Skin epidermis (tissue), 12 donors: ENCODE results near the gene SLC9A9.
"Not testable (repeated sequence)": the region's sequence is repeated elsewhere in the genome, so short reads cannot be mapped to it uniquely, and the experiment has no call there.

Source experiments
- H3K27ac ChIP-seq, 21 experiments: fragments of 200-600 bp; sonication (generic) in 11 of 21; one replicate each; pipeline ENCODE4 v1.5.0; 2020; ENCODE audit warnings: mild to moderate bottlenecking in 3 of 21, inconsistent platforms in 2 of 21, moderate library complexity in 2 of 21
- H3K4me3 ChIP-seq, 7 experiments: fragments of 200-600 bp; sonication (generic) in 2 of 7; one replicate each; pipeline ENCODE4 v1.5.0; 2020; ENCODE audit warnings: inconsistent platforms in 2 of 7, mild to moderate bottlenecking in 2 of 7, moderate library complexity in 1 of 7

The SLC9A9 gene

GRCh38 chr3:143295201-143296080, 552.8 kb downstream of the SLC9A9 start:
- no peak overlapping the region for H3K27ac ChIP-seq
- no peak overlapping the region for H3K4me3 ChIP-seq

- H3K27ac ChIP-seq = no peak overlapping the region
- no peak overlapping the region for H3K4me3 ChIP-seq
Measured at GRCh38 chr3:143294188-143294587, 554.1 kb downstream of the SLC9A9 start.

- no peak overlapping the region for H3K27ac ChIP-seq
- H3K4me3 ChIP-seq = no peak overlapping the region
Measured at GRCh38 chr3:143291836-143292447, 556.3 kb downstream of the SLC9A9 start.

- H3K27ac ChIP-seq = no peak overlapping the region
Measured at GRCh38 chr3:143288944-143289343, 559.3 kb downstream of the SLC9A9 start.

GRCh38 chr3:143287403-143287802, 560.9 kb downstream of the SLC9A9 start:
- Histone ChIP-seq H3K4me3 (no peak overlapping the region), H3K27ac (no peak overlapping the region)

More at GRCh38 chr3:143288944-143289343, 559.3 kb downstream of the SLC9A9 start:
- no peak overlapping the region for H3K4me3 ChIP-seq

GRCh38 chr3:143286392-143287010, 561.8 kb downstream of the SLC9A9 start:
- Histone ChIP-seq H3K4me3 (no peak overlapping the region), H3K27ac (no peak overlapping the region)

GRCh38 chr3:143283432-143284128, 564.7 kb downstream of the SLC9A9 start:
- Histone ChIP-seq H3K27ac (no peak overlapping the region), H3K4me3 (no peak overlapping the region)

- H3K27ac ChIP-seq = no peak overlapping the region
- no peak overlapping the region for H3K4me3 ChIP-seq
Measured at GRCh38 chr3:143280984-143281383, 567.3 kb downstream of the SLC9A9 start.

- not testable (repeated sequence) for H3K4me3 ChIP-seq, H3K27ac ChIP-seq
Measured at GRCh38 chr3:143279567-143279966, 568.7 kb downstream of the SLC9A9 start.

GRCh38 chr3:143278721-143279120, 569.5 kb downstream of the SLC9A9 start:
- no peak overlapping the region for H3K4me3 ChIP-seq
- no peak overlapping the region for H3K27ac ChIP-seq

GRCh38 chr3:143277531-143277930, 570.7 kb downstream of the SLC9A9 start:
- Histone ChIP-seq H3K27ac (no peak overlapping the region), H3K4me3 (no peak overlapping the region)

GRCh38 chr3:143276592-143276991, 571.7 kb downstream of the SLC9A9 start:
- Histone ChIP-seq H3K4me3 (no peak overlapping the region), H3K27ac (no peak overlapping the region)

- Histone ChIP-seq H3K4me3 (no peak overlapping the region), H3K27ac (no peak overlapping the region)
Measured at GRCh38 chr3:143273975-143274690, 574.1 kb downstream of the SLC9A9 start.

GRCh38 chr3:143271136-143271535, 577.1 kb downstream of the SLC9A9 start:
- no peak overlapping the region for H3K4me3 ChIP-seq
- no peak overlapping the region for H3K27ac ChIP-seq

GRCh38 chr3:143269741-143270140, 578.5 kb downstream of the SLC9A9 start:
- Histone ChIP-seq H3K4me3 (no peak overlapping the region), H3K27ac (no peak overlapping the region)

GRCh38 chr3:143267989-143268388, 580.3 kb downstream of the SLC9A9 start:
- H3K27ac ChIP-seq = no peak overlapping the region
- no peak overlapping the region for H3K4me3 ChIP-seq

GRCh38 chr3:143266927-143267326, 581.3 kb downstream of the SLC9A9 start:
- Histone ChIP-seq H3K4me3 (no peak overlapping the region), H3K27ac (no peak overlapping the region)

- H3K4me3 ChIP-seq = no peak overlapping the region
- H3K27ac ChIP-seq = no peak overlapping the region
Measured at GRCh38 chr3:143266511-143266910, 581.8 kb downstream of the SLC9A9 start.

- H3K27ac ChIP-seq = peak overlapping the region in 1 of 21 experiments; percentile 38
- no peak overlapping the region for H3K4me3 ChIP-seq
Measured at GRCh38 chr3:143265501-143266070, 582.7 kb downstream of the SLC9A9 start.
